Tibial nerve (tissue), 4 donors: ENCODE measurements around the gene AS3MT.

Source experiments
- EP300 ChIP-seq, 2 donors: sonication (generic); formaldehyde crosslinking; IDR thresholded peaks; one replicate each; pipeline ENCODE4 v1.6.1; 2017; ENCODE audit warnings: antibody characterized with exemption in 2 of 2, mild to moderate bottlenecking in 1 of 2
- POLR2A ChIP-seq, 2 donors: fragments of 450-650 bp; IDR thresholded peaks; one replicate each; pipeline ENCODE4 v1.6.1; 2017; ENCODE audit warnings: antibody characterized with exemption in 2 of 2, mild to moderate bottlenecking in 2 of 2, moderate library complexity in 2 of 2
- TF ChIP-seq, protein P1 (sequence below), 5 experiments: fragments of 200-600 bp in 3 of 5; fragments of 450-650 bp in 2 of 5; sonication (generic) in 3 of 5; IDR thresholded peaks; one replicate each; pipeline ENCODE4 v1.5.1; 2016 to 2019; ENCODE audit warnings: antibody characterized with exemption in 5 of 5, mild to moderate bottlenecking in 3 of 5, moderate library complexity in 2 of 5

DNA sequence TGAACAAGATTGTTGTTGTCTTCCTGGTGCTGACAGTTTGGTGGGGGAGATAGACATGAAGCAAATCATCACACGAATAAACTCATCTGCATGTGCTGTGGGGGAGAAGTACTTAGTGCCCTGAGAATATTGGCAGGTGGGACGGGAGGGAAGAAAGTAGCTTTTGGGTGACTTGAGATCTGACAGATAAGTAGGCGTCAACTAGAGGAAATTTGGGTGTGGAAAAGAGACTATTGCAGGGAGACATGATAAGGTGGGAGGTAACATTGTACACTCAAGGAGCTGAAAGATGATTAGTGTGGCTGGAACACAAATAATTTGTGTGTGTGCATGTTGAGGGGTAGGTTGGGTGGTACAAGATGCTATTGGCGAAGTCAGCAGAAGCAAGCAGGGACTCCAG, 78.9 kb downstream of the AS3MT start:
- TF ChIP-seq POLR2A (IDR thresholded peaks at IDR 0.05) (no peak), EP300 (IDR thresholded peaks at IDR 0.05) (no peak)
- TF ChIP-seq, protein P1, sequence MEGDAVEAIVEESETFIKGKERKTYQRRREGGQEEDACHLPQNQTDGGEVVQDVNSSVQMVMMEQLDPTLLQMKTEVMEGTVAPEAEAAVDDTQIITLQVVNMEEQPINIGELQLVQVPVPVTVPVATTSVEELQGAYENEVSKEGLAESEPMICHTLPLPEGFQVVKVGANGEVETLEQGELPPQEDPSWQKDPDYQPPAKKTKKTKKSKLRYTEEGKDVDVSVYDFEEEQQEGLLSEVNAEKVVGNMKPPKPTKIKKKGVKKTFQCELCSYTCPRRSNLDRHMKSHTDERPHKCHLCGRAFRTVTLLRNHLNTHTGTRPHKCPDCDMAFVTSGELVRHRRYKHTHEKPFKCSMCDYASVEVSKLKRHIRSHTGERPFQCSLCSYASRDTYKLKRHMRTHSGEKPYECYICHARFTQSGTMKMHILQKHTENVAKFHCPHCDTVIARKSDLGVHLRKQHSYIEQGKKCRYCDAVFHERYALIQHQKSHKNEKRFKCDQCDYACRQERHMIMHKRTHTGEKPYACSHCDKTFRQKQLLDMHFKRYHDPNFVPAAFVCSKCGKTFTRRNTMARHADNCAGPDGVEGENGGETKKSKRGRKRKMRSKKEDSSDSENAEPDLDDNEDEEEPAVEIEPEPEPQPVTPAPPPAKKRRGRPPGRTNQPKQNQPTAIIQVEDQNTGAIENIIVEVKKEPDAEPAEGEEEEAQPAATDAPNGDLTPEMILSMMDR (IDR thresholded peaks at IDR 0.05) = no peak
